SU-DHL-6 (cell line): ENCODE measurements around the gene SESTD1.
A peak's percentile ranks its signal among the peaks of the same experiment; 100 is the strongest.

ENCODE experiments used
- H2AFZ ChIP-seq: fragments of 200-600 bp; sonication (generic); 2 replicates; pipeline ENCODE4 v1.6.1; 2014; ENCODE audit warnings: low read depth, mild to moderate bottlenecking, moderate library complexity, mixed read lengths, antibody characterized with exemption, low read length; ENCODE audit not compliant: severe bottlenecking
- H3F3A ChIP-seq: fragments of 200-600 bp; shearing (Covaris generic); 2 replicates; pipeline ENCODE4 v1.6.0; 2016; ENCODE audit warnings: antibody characterized with exemption, mild to moderate bottlenecking; ENCODE audit not compliant: insufficient read depth
- H3K27ac ChIP-seq: fragments of 200-600 bp; sonication (generic); 2 replicates; pipeline ENCODE4 v1.5.1; 2016; ENCODE audit warnings: low read depth, mild to moderate bottlenecking, low read length, moderate library complexity, mixed read lengths
- H3K27me3 ChIP-seq: fragments of 200-600 bp; sonication (generic), shearing (Covaris generic); 2 replicates; pipeline ENCODE4 v1.6.0; 2014; ENCODE audit warnings: mild to moderate bottlenecking, low read length
- H3K36me3 ChIP-seq: fragments of 200-600 bp; sonication (generic); 2 replicates; pipeline ENCODE4 v1.6.1; 2014; ENCODE audit warnings: mild to moderate bottlenecking, low read length, mixed read lengths
- H3K4me2 ChIP-seq: fragments of 300-600, 200-600 bp; shearing (Covaris generic), sonication (generic); 2 replicates; pipeline ENCODE4 v1.6.0; 2014; ENCODE audit warnings: low read length, low read depth, mild to moderate bottlenecking; ENCODE audit not compliant: poor library complexity, severe bottlenecking
- H3K4me3 ChIP-seq: fragments of 200-600 bp; sonication (generic); 2 replicates; pipeline ENCODE4 v1.5.1; 2014; ENCODE audit warnings: antibody characterized with exemption, low read length, mild to moderate bottlenecking, mixed read lengths; ENCODE audit not compliant: insufficient read depth, poor library complexity, severe bottlenecking
- H3K79me2 ChIP-seq: fragments of 200-600 bp; sonication (generic); 2 replicates; pipeline ENCODE4 v1.6.1; 2014; ENCODE audit warnings: mild to moderate bottlenecking, low read length, moderate library complexity; ENCODE audit not compliant: insufficient read depth
- H3K9ac ChIP-seq: fragments of 200-600 bp; sonication (generic); 2 replicates; pipeline ENCODE4 v1.7.0; 2014; ENCODE audit warnings: mild to moderate bottlenecking, low read length
- H3K9me2 ChIP-seq: fragments of 200-600 bp; sonication (generic); replicated peaks from 2 replicates; pipeline ENCODE4 v1.6.1; 2014; ENCODE audit warnings: low read length; ENCODE audit not compliant: insufficient read depth
- H3K9me3 ChIP-seq: fragments of 200-600 bp; sonication (generic); 2 replicates; pipeline ENCODE4 v1.6.1; 2014; ENCODE audit warnings: low read length, mixed read lengths; ENCODE audit not compliant: insufficient read depth
- H4K20me1 ChIP-seq: fragments of 200-600 bp; sonication (generic); 2 replicates; pipeline ENCODE4 v1.6.1; 2014; ENCODE audit warnings: low read depth, mild to moderate bottlenecking, antibody characterized with exemption, low read length, moderate library complexity, mixed read lengths
- CTCF ChIP-seq: fragments of 200-600 bp; sonication (generic); IDR thresholded peaks from one replicate; pipeline ENCODE4 v1.5.1; 2017; ENCODE audit warnings: antibody characterized with exemption, mild to moderate bottlenecking, low read length, moderate library complexity; ENCODE audit not compliant: insufficient read depth, poor library complexity, severe bottlenecking
- EZH2phosphoT487 ChIP-seq: fragments of 200-600 bp; sonication (generic), shearing (Covaris generic); conservative IDR thresholded peaks from 2 replicates; pipeline ENCODE4 v1.6.1; 2018; ENCODE audit warnings: mild to moderate bottlenecking, antibody characterized with exemption, low read length, moderate library complexity, mixed read lengths

SESTD1 gene

GRCh38 chr2:179130560-179130959 is 134.1 kb downstream of the SESTD1 start:
- no peaks in the 10 kb centered on the region for H4K20me1 ChIP-seq
- H3K27ac ChIP-seq, result no peak overlapping the region
- H2AFZ ChIP-seq, result no peak overlapping the region
- no peak overlapping the region for H3K4me3 ChIP-seq
- H3K27me3 ChIP-seq, result no peaks in the 10 kb centered on the region
- no peaks in the 10 kb centered on the region for H3F3A ChIP-seq
- no peaks in the 10 kb centered on the region for H3K36me3 ChIP-seq
- no peak overlapping the region for H3K9ac ChIP-seq
- TF ChIP-seq EZH2phosphoT487, result no peak
- TF ChIP-seq CTCF, result no peak
- no peak overlapping the region for H3K4me2 ChIP-seq
- no peaks in the 10 kb centered on the region for H3K79me2 ChIP-seq
- no peaks in the 10 kb centered on the region for H3K9me2 ChIP-seq
- H3K9me3 ChIP-seq, result no peaks in the 10 kb centered on the region

GRCh38 chr2:179129574-179130238 is 134.9 kb downstream of the SESTD1 start:
- Histone ChIP-seq H3K79me2 (no peaks in the 10 kb centered on the region), H3K9ac (no peak overlapping the region), H3K9me2 (no peaks in the 10 kb centered on the region), H3K4me3 (no peak overlapping the region), H3F3A (no peaks in the 10 kb centered on the region), H3K36me3 (no peaks in the 10 kb centered on the region), H4K20me1 (no peaks in the 10 kb centered on the region), H3K4me2 (peak overlapping the region; percentile 12), H3K27me3 (no peaks in the 10 kb centered on the region), H3K9me3 (no peaks in the 10 kb centered on the region), H3K27ac (peak overlapping the region; percentile 18; the same call in 1 of the 2 replicates), H2AFZ (no peak overlapping the region)
- TF ChIP-seq EZH2phosphoT487, result no peak
- peak; percentile 61 for TF ChIP-seq CTCF

- Histone ChIP-seq H3F3A (no peaks in the 10 kb centered on the region), H3K36me3 (no peaks in the 10 kb centered on the region), H3K79me2 (no peaks in the 10 kb centered on the region), H3K27ac (no peak overlapping the region), H4K20me1 (no peaks in the 10 kb centered on the region), H3K4me3 (no peak overlapping the region), H3K9ac (no peak overlapping the region), H3K9me3 (no peaks in the 10 kb centered on the region), H2AFZ (no peak overlapping the region), H3K9me2 (no peaks in the 10 kb centered on the region), H3K27me3 (no peaks in the 10 kb centered on the region), H3K4me2 (no peak overlapping the region)
- TF ChIP-seq CTCF (no peak), EZH2phosphoT487 (no peak)
Measured at GRCh38 chr2:179125404-179125803, 139.2 kb downstream of the SESTD1 start.
